GM19099 (cell line): ENCODE measurements around the gene IFT25.

Source experiments
- POLR2A ChIP-seq: IDR thresholded peaks from 3 replicates; pipeline ENCODE4 v1.6.1; 2011; ENCODE audit warnings: low read depth; ENCODE audit not compliant: insufficient read length; ENCODE audit errors: extremely low read depth

IFT25 gene

GRCh38 chr1:53878492-53879105 lies 66.9 kb downstream of the IFT25 start:
- TF ChIP-seq POLR2A = no peak

GRCh38 chr1:53871773-53872484 lies 73.6 kb downstream of the IFT25 start:
- TF ChIP-seq POLR2A = no peak
